Esophagus squamous epithelium (tissue), 4 donors: ENCODE results near the gene KLHL35.

Experiments
- POLR2A ChIP-seq, 4 donors: fragments of 450-650 bp; IDR thresholded peaks; one replicate each; pipeline ENCODE4 v1.6.1; 2017; ENCODE audit warnings: antibody characterized with exemption in 4 of 4, mild to moderate bottlenecking in 4 of 4, moderate library complexity in 3 of 4
- TF ChIP-seq, protein P1 (sequence below), 6 experiments: fragments of 450-650 bp in 4 of 6; fragments of 200-600 bp in 2 of 6; sonication (generic) in 2 of 6; IDR thresholded peaks; one replicate each; pipeline ENCODE4 v1.5.1; 2016 to 2019; ENCODE audit warnings: antibody characterized with exemption in 6 of 6, mild to moderate bottlenecking in 4 of 6, moderate library complexity in 4 of 6

DNA sequence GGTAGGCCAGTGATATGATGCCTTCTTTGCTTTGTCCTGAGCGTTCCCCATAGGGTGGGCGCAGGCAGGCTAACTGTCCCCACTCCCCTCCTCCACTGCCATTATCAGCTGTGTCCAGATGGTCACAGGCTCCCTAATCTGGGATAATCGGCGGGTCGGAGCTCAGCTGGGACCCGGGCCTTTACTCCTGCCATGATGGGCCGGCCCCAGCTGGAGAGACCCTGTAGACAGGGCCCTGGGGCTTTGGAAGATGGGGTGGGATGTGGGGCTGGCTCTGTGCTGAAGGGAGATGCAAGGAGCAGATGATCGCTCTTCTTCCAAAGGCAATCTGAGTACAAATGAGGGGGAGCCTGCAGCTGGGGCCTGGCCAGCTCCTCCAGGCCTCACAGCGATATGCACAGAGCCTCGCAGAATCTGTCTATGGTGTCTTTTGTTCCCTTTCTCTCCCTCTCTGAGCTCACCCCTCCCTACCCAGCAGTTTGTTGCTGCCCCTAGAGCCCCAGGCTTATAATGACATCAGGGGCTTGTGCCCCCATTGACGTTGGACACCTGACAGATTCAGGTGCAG is 11.9 kb downstream of the KLHL35 start:
- no peak for TF ChIP-seq POLR2A (IDR thresholded peaks at IDR 0.05)
- TF ChIP-seq, protein P1, sequence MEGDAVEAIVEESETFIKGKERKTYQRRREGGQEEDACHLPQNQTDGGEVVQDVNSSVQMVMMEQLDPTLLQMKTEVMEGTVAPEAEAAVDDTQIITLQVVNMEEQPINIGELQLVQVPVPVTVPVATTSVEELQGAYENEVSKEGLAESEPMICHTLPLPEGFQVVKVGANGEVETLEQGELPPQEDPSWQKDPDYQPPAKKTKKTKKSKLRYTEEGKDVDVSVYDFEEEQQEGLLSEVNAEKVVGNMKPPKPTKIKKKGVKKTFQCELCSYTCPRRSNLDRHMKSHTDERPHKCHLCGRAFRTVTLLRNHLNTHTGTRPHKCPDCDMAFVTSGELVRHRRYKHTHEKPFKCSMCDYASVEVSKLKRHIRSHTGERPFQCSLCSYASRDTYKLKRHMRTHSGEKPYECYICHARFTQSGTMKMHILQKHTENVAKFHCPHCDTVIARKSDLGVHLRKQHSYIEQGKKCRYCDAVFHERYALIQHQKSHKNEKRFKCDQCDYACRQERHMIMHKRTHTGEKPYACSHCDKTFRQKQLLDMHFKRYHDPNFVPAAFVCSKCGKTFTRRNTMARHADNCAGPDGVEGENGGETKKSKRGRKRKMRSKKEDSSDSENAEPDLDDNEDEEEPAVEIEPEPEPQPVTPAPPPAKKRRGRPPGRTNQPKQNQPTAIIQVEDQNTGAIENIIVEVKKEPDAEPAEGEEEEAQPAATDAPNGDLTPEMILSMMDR (IDR thresholded peaks at IDR 0.05) = no peak
